WTC11 (cell line): ENCODE results near the gene FKBP11.

Experiments
- CDX4 ChIP-seq: fragments of 250-450 bp; sonication (Bioruptor Pico); IDR thresholded peaks from 2 replicates; pipeline ENCODE4 v1.9.0; 2021; ENCODE audit warnings: moderate library complexity, mild to moderate bottlenecking, inconsistent platforms, borderline replicate concordance
- CTCF ChIP-seq: fragments of 200-600 bp; IDR thresholded peaks from 2 replicates; pipeline ENCODE4 v1.8.0; 2022; ENCODE audit warnings: antibody characterized with exemption
- FOXP4 ChIP-seq: sonication (generic); formaldehyde crosslinking; IDR thresholded peaks from 2 replicates; pipeline ENCODE4 v1.8.0; 2022; ENCODE audit warnings: mild to moderate bottlenecking, missing genetic modification reagents
- HMGXB4 ChIP-seq: sonication (generic); formaldehyde crosslinking; IDR thresholded peaks from 2 replicates; pipeline ENCODE4 v1.8.1; 2023; ENCODE audit warnings: mild to moderate bottlenecking, moderate library complexity, missing genetic modification reagents
- MLX ChIP-seq: sonication (generic); formaldehyde crosslinking; IDR thresholded peaks from 2 replicates; pipeline ENCODE4 v1.8.1; 2023; ENCODE audit warnings: mild to moderate bottlenecking, missing genetic modification reagents, moderate library complexity
- NFYB ChIP-seq: sonication (generic); formaldehyde crosslinking; conservative IDR thresholded peaks from 2 replicates; pipeline ENCODE4 v1.8.0; 2022; ENCODE audit warnings: low read depth, missing genetic modification reagents
- NR2C2 ChIP-seq: sonication (generic); formaldehyde crosslinking; IDR thresholded peaks from 2 replicates; pipeline ENCODE4 v1.8.0; 2022; ENCODE audit warnings: mild to moderate bottlenecking, missing genetic modification reagents

GRCh38 chr12:48937170-48937569 is 11.9 kb upstream of the FKBP11 start:
- TF ChIP-seq HMGXB4 (CRISPR knock-in tag): no peak
- no peak for TF ChIP-seq CTCF
- no peak for TF ChIP-seq CDX4 (CRISPR knock-in tag)
- no peak for TF ChIP-seq NR2C2 (CRISPR knock-in tag)
- no peak for TF ChIP-seq FOXP4 (CRISPR knock-in tag)
- no peak for TF ChIP-seq MLX (CRISPR knock-in tag)
- no peak for TF ChIP-seq NFYB (CRISPR knock-in tag)
